ENCODE data around the gene KLKB1.

KLKB1 gene

DNA sequence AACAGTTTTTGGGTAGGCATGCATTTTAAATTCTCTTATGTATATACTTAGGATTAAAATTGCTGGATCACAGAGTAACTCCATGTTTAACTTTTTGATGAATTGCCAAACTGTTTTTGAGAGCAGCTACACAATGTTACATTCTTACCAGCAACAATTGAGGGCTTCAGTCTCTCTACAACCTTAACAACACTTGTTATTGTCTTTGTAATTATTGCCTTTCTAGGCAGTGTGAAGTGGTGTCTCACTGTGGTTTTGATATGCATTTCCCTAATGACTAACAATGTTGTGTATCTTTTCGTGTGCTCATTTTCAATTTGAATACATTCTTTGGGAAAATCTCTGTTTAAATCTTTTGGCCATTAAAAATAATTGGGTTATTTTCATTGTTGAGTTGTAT lies 21.3 kb downstream of the KLKB1 start:
- CTCF ChIA-PET = no interaction called here
- DNase-seq (ENCODE audit: extremely low spot score) = no peak
- POLR2A ChIA-PET = no interaction called here
- TF ChIP-seq FOXM1 (IDR thresholded peaks at IDR 0.05; ENCODE audit: borderline replicate concordance) = no peak
- TF ChIP-seq TARDBP (IDR thresholded peaks at IDR 0.05) = no peak
- no peak for TF ChIP-seq SUZ12 (IDR thresholded peaks at IDR 0.05)
- no peak for TF ChIP-seq FOXK2 (IDR thresholded peaks at IDR 0.05)
- no peak for TF ChIP-seq L3MBTL2 (conservative IDR thresholded peaks at IDR 0.05)
- no peak for TF ChIP-seq LEF1 (IDR thresholded peaks at IDR 0.05; ENCODE audit: borderline replicate concordance)
- TF ChIP-seq, protein P1, sequence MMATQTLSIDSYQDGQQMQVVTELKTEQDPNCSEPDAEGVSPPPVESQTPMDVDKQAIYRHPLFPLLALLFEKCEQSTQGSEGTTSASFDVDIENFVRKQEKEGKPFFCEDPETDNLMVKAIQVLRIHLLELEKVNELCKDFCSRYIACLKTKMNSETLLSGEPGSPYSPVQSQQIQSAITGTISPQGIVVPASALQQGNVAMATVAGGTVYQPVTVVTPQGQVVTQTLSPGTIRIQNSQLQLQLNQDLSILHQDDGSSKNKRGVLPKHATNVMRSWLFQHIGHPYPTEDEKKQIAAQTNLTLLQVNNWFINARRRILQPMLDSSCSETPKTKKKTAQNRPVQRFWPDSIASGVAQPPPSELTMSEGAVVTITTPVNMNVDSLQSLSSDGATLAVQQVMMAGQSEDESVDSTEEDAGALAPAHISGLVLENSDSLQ (IDR thresholded peaks at IDR 0.05) = no peak

DNA sequence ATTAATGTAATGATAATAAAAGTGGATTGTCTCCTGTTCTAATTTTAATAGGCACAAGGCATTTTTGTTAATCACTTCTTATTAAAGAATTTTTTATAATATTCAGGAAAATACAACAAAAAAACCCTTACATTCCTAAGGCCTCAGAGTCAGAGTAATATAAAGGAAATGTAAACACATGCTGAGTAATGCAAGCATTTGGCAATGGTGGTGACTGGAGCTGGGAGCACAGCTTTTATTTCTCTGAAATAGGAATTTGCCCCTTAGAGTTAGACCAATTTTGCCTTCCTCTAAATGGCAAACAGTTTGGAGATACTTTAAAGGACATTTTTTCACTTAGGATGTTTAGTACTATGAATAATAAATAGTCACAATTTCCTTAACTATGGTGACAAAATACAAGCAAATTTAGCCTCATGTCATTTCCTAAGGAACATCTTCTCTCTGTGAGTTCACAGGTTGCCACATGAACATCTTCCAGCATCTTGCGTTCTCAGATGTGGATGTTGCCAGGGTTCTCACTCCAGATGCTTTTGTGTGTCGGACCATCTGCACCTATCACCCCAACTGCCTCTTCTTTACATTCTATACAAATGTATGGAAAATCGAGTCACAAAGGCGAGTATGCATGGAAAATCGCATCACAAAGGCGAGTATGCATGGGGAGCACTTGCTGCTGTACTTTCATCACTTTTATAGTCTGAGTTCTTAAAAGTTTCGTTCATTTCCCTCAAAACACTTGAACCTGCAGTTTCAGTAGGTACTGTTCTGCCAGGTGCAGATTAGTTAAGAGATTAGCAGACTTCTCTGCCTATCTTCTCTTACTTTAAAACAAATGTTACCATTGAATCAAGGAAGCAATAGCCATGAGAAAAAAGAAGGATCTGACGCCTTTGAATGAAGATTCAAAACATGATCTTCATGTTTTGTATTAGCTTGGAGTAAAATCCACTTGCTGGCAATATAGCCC lies 22.8 kb downstream of the KLKB1 start:
- POLR2A ChIA-PET = no interaction called here
- no peak for DNase-seq (ENCODE audit: extremely low spot score)
- CTCF ChIA-PET = no interaction called here
- TF ChIP-seq ELF4 (IDR thresholded peaks at IDR 0.05) (no peak), BHLHE40 (IDR thresholded peaks at IDR 0.05; ENCODE audit: borderline replicate concordance) (no peak), ARNT (IDR thresholded peaks at IDR 0.05) (no peak), SP1 (IDR thresholded peaks at IDR 0.05) (no peak), ZNF384 (IDR thresholded peaks at IDR 0.05) (no peak), FOXM1 (IDR thresholded peaks at IDR 0.05; ENCODE audit: borderline replicate concordance) (no peak), HDGF (IDR thresholded peaks at IDR 0.05; ENCODE audit: borderline replicate concordance) (no peak), FOXA1 (IDR thresholded peaks at IDR 0.05) (no peak), SUZ12 (IDR thresholded peaks at IDR 0.05) (no peak), CTBP1 (IDR thresholded peaks at IDR 0.05; ENCODE audit: borderline replicate concordance) (no peak), L3MBTL2 (conservative IDR thresholded peaks at IDR 0.05) (no peak), TARDBP (IDR thresholded peaks at IDR 0.05) (no peak), NFRKB (IDR thresholded peaks at IDR 0.05) (no peak), LEF1 (IDR thresholded peaks at IDR 0.05; ENCODE audit: borderline replicate concordance) (no peak), FOXK2 (IDR thresholded peaks at IDR 0.05) (no peak)
- TF ChIP-seq, protein P1 (IDR thresholded peaks at IDR 0.05) = no peak

DNA sequence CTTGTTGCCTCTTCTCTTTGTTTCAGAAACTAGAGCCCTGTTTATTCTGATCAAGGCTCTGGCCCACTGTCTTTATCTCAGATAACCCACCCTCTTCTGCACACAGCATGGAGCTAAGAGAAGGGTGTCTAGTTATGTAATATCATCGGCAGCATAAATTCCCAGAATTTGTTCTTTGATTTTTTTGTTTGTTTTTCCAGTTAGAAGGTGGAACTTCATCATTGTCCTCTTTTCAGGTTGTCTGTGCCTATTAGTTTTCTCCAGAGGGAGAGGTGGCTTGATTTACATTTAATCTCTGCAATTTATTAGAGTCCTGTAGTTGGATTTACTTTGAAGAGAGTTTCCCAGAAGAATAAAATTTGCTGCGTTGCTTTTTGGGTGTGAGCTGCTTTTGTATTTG lies 23.5 kb downstream of the KLKB1 start:
- CTCF ChIA-PET = no interaction called here
- TF ChIP-seq HDGF (IDR thresholded peaks at IDR 0.05; ENCODE audit: borderline replicate concordance) (no peak), FOXA1 (IDR thresholded peaks at IDR 0.05) (no peak), ELF4 (IDR thresholded peaks at IDR 0.05) (no peak), BHLHE40 (IDR thresholded peaks at IDR 0.05; ENCODE audit: borderline replicate concordance) (no peak), SUZ12 (IDR thresholded peaks at IDR 0.05) (no peak), NFRKB (IDR thresholded peaks at IDR 0.05) (no peak)
- POLR2A ChIA-PET = no interaction called here
- DNase-seq (ENCODE audit: extremely low spot score) = no peak

DNA sequence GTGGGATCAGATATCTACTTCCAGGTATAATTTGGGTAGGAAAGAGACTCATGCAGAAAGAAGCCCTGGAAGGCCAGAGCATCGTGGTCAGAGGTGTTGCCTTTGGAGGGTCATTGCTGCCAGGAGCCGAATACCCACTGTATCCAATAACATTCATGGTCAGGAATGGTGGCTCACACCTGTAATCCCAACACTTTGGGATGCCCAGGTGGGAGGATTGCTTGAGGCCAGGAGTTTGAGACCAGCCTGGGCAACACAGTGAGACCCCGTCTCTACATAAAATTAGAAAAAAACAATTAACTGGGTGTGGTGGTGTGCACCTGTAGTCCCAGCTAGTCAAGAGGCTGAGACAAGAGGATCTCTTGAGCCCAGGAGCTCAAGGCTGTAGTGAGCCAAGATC lies 27.8 kb downstream of the KLKB1 start:
- ChIA-PET POLR2A (no interaction called here), CTCF (no interaction called here)
- no peak for TF ChIP-seq L3MBTL2 (conservative IDR thresholded peaks at IDR 0.05)
- TF ChIP-seq TARDBP (IDR thresholded peaks at IDR 0.05) = no peak
- TF ChIP-seq FOXM1 (IDR thresholded peaks at IDR 0.05; ENCODE audit: borderline replicate concordance) = no peak
- no peak for TF ChIP-seq NFRKB (IDR thresholded peaks at IDR 0.05)
- TF ChIP-seq CTBP1 (IDR thresholded peaks at IDR 0.05; ENCODE audit: borderline replicate concordance) = no peak
- no peak for TF ChIP-seq SP1 (IDR thresholded peaks at IDR 0.05)
- no peak for TF ChIP-seq ELF4 (IDR thresholded peaks at IDR 0.05)
- no peak for TF ChIP-seq BHLHE40 (IDR thresholded peaks at IDR 0.05; ENCODE audit: borderline replicate concordance)
- TF ChIP-seq, protein P1 (IDR thresholded peaks at IDR 0.05) = no peak
- no peak for TF ChIP-seq HDGF (IDR thresholded peaks at IDR 0.05; ENCODE audit: borderline replicate concordance)
- no peak for TF ChIP-seq FOXA1 (IDR thresholded peaks at IDR 0.05)
- no peak for TF ChIP-seq ZNF384 (IDR thresholded peaks at IDR 0.05)
- no peak for TF ChIP-seq SUZ12 (IDR thresholded peaks at IDR 0.05)
- no peak for TF ChIP-seq FOXK2 (IDR thresholded peaks at IDR 0.05)
- no peak for TF ChIP-seq ARNT (IDR thresholded peaks at IDR 0.05)
- TF ChIP-seq LEF1 (IDR thresholded peaks at IDR 0.05; ENCODE audit: borderline replicate concordance) = no peak
- DNase-seq (ENCODE audit: extremely low spot score) = no peak

DNA sequence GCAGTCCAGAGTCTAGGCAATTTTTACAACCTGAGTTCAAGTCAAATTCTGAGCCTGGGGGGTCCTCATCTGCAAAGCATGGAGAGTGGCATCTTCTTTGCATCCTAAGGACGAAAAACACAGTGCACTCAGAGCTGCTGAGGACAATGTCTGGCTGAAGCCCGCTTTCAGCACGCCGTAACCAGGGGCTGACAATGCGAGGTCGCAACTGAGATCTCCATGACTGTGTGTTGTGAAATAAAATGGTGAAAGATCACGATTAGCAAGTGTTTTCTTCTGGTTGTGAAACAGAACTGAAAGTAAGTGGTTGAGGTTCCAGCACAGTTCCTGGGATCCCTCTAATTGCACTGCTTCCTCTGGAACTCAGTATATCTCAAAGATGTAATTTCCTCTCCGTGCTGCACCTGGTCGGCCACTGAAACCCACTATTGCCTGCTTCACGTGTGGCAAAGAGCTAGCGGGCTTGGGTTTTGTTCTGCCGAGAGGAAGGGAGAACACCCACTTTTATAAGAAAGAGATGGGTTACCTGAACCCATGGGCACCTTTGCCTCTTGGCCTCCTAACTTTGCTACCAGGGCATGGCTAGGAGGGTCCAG lies 31.0 kb downstream of the KLKB1 start:
- no peak for TF ChIP-seq L3MBTL2 (conservative IDR thresholded peaks at IDR 0.05)
- ChIA-PET CTCF (no interaction called here), POLR2A (no interaction called here)
- DNase-seq (ENCODE audit: extremely low spot score) = no peak

DNA sequence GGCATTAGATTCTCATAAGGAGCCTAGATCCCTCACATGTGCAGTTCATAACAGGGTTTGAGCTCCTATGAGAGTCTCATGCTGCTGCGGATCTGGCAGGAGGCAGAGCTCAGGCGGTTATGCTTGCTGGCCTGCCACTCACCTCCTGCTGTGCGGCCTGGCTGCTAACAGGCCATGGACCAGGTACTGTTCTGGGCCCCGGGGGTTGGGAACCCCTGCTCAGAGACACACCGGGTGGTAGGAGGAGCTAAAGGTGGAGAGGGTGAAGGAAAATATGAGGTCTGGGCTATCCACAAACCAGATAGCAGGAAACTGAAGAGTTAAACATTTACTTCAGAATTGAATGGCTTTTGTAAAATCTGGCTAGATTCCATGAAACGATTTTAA lies 32.8 kb downstream of the KLKB1 start:
- ChIA-PET POLR2A (no interaction called here), CTCF (no interaction called here)
- no peak for DNase-seq (ENCODE audit: extremely low spot score)
- TF ChIP-seq ARNT (IDR thresholded peaks at IDR 0.05) = no peak
- no peak for TF ChIP-seq L3MBTL2 (conservative IDR thresholded peaks at IDR 0.05)
- no peak for TF ChIP-seq ZNF384 (IDR thresholded peaks at IDR 0.05)
- no peak for TF ChIP-seq CTBP1 (IDR thresholded peaks at IDR 0.05; ENCODE audit: borderline replicate concordance)
- TF ChIP-seq SP1 (IDR thresholded peaks at IDR 0.05) = no peak
- TF ChIP-seq HDGF (IDR thresholded peaks at IDR 0.05; ENCODE audit: borderline replicate concordance) = no peak
- TF ChIP-seq FOXM1 (IDR thresholded peaks at IDR 0.05; ENCODE audit: borderline replicate concordance) = no peak
- TF ChIP-seq SUZ12 (IDR thresholded peaks at IDR 0.05) = no peak
- TF ChIP-seq BHLHE40 (IDR thresholded peaks at IDR 0.05; ENCODE audit: borderline replicate concordance) = no peak
- no peak for TF ChIP-seq ELF4 (IDR thresholded peaks at IDR 0.05)
- TF ChIP-seq, protein P1 (IDR thresholded peaks at IDR 0.05) = no peak
- TF ChIP-seq FOXK2 (IDR thresholded peaks at IDR 0.05) = no peak
